NB4 (cell line): ENCODE data around the gene OAF.

ENCODE experiments used
- MYC ChIP-seq: IDR thresholded peaks from 2 replicates; pipeline ENCODE4 v1.6.1; 2011; ENCODE audit warnings: low read depth, low read length
- POLR2A ChIP-seq: IDR thresholded peaks from 2 replicates; pipeline ENCODE4 v1.6.1; 2011; ENCODE audit warnings: mild to moderate bottlenecking; ENCODE audit not compliant: insufficient read length; ENCODE audit errors: extremely low read depth
- TF ChIP-seq, protein P1 (sequence below): IDR thresholded peaks from one replicate; pipeline ENCODE4 v1.5.1; 2012; ENCODE audit warnings: low read depth, low read length
- TF ChIP-seq, protein P2 (sequence below): IDR thresholded peaks from 2 replicates; pipeline ENCODE4 v1.6.1; 2011; ENCODE audit warnings: low read depth, low read length

DNA sequence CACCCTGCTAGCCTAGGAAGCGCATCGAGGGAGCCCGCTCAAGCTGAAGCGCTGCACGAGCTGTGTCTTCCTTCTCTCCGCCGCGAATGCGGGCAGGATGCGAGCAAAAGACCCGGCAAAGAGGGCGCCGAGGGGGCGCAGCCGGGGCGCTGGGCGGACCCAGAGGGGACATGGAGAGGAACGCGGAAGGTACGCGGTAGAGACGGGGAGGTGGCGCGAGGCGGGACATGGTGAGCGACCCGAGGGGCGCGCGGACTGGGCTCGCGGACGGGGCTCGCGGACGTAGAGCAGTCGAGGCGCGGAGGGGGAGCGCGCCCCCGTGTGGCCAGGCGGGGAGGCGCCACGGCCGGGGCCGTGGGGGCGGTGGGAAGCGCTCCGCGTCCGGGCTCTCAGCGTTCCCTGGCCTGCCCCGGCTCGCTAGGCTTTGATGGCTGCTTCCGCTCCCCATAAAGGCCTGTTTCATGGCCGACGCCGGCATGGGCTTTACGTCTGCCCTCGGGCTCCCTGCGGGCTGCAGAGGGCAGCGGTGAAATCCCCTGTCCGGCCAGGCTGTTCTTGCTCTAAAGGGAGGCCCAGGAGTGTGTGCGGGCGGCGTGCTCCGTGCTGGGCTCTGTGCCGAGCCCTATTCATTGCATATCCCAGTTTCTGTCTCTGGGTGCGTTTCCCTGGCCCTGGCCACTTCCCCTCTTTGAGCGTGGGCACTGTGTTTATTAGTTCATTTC lies 41.7 kb upstream of the OAF start:
- TF ChIP-seq, protein P1, sequence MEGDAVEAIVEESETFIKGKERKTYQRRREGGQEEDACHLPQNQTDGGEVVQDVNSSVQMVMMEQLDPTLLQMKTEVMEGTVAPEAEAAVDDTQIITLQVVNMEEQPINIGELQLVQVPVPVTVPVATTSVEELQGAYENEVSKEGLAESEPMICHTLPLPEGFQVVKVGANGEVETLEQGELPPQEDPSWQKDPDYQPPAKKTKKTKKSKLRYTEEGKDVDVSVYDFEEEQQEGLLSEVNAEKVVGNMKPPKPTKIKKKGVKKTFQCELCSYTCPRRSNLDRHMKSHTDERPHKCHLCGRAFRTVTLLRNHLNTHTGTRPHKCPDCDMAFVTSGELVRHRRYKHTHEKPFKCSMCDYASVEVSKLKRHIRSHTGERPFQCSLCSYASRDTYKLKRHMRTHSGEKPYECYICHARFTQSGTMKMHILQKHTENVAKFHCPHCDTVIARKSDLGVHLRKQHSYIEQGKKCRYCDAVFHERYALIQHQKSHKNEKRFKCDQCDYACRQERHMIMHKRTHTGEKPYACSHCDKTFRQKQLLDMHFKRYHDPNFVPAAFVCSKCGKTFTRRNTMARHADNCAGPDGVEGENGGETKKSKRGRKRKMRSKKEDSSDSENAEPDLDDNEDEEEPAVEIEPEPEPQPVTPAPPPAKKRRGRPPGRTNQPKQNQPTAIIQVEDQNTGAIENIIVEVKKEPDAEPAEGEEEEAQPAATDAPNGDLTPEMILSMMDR: peak; percentile 57
- TF ChIP-seq MYC (no peak), POLR2A (no peak)
- TF ChIP-seq, protein P2, sequence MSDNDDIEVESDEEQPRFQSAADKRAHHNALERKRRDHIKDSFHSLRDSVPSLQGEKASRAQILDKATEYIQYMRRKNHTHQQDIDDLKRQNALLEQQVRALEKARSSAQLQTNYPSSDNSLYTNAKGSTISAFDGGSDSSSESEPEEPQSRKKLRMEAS: no peak
